HepG2 (cell line): ENCODE measurements around the gene SFPQ. TPM values are rescaled to one million over a fixed set of nuclear protein-coding genes. Genes with fewer than 3 reads are reported as not detected.

ENCODE experiments used
- polyA plus RNA-seq, 8 experiments: library from polyadenylated mRNA; depleted of rRNA in 3 of 8; stranded (reverse) in 7 of 8; unstranded in 1 of 8; fragments of >200 nt; fragmentation: Illumina TruSeq in 4 of 8; extraction: Trizol in 4 of 8; gene quantifications; 2 replicates each; pipeline versions ENCODE4 v1.2.1 to v1.2.3, GENCODE V29; 2011 to 2016; ENCODE audit warnings: low read depth in 4 of 8, missing spikeins in 1 of 8, mixed read lengths in 1 of 8; ENCODE audit not compliant: insufficient read depth in 1 of 8
- small RNA-seq, 3 experiments: library from RNA; depleted of rRNA; stranded (forward); fragments of <200 nt; gene quantifications; one replicate each; pipeline ENCODE3, GENCODE V24; 2012; ENCODE audit warnings: low read depth in 2 of 3, low replicate concordance in 1 of 3; ENCODE audit not compliant: insufficient read length in 3 of 3, insufficient read depth in 2 of 3
- total RNA-seq, 5 experiments: library from RNA; depleted of rRNA; stranded (reverse); fragments of >200 nt; fragmentation: Illumina TruSeq; extraction: Trizol; gene quantifications; 2 replicates each; pipeline ENCODE4 v1.2.3, GENCODE V29; 2016; ENCODE audit warnings: low read depth in 1 of 5

SFPQ gene
- total and polyA plus RNA-seq, 2 of the 13 experiments (the other 11 are each of a cell fraction or from before 2014, with no cell fraction given) = 101 to 292 TPM

Small RNA genes within 50 kb of the gene (small RNA-seq; reads per million reads assigned to genes)
- 0 reads per million in 3 experiments for gene RF00019

Other genes starting within 250 kb of the SFPQ start
- gene TMEM35B, start 207.8 kb downstream of the SFPQ start, total RNA-seq (2016; rRNA removed; fragmentation: Illumina TruSeq; extraction: Trizol) = 4.5 and 11.5 TPM in 2 replicates
- gene TMEM35B, start 207.8 kb downstream of the SFPQ start, polyA plus RNA-seq (2011; rRNA removed) = 23.3 and 26.0 TPM in 2 replicates
- gene ZMYM6, start 161.2 kb downstream of the SFPQ start, total RNA-seq (2016; rRNA removed; fragmentation: Illumina TruSeq; extraction: Trizol) = 8.5 and 10.3 TPM in 2 replicates
- 9.4 and 10.2 TPM in 2 replicates for gene ZMYM6, start 161.2 kb downstream of the SFPQ start, polyA plus RNA-seq (2011; rRNA removed)
- 16.2 and 22.8 TPM in 2 replicates for gene ZMYM1, start 113.8 kb downstream of the SFPQ start, total RNA-seq (2016; rRNA removed; fragmentation: Illumina TruSeq; extraction: Trizol)
- 8.5 and 10.0 TPM in 2 replicates for gene ZMYM1, start 113.8 kb downstream of the SFPQ start, polyA plus RNA-seq (2011; rRNA removed)
- 37.6 and 51.6 TPM in 2 replicates for gene ZMYM4, start 75.6 kb upstream of the SFPQ start, total RNA-seq (2016; rRNA removed; fragmentation: Illumina TruSeq; extraction: Trizol)
- 12.3 and 13.9 TPM in 2 replicates for gene ZMYM4, start 75.6 kb upstream of the SFPQ start, polyA plus RNA-seq (2011; rRNA removed)